ENCODE measurements around the gene ZFP1.
"Not testable (repeated sequence)": the region's sequence is repeated elsewhere in the genome, so short reads cannot be mapped to it uniquely, and the experiment has no call there.

The ZFP1 gene

GRCh38 chr16:75205438-75205837, 57.1 kb downstream of the ZFP1 start:
- not testable (repeated sequence) for DNase-seq

GRCh38 chr16:75205961-75206748, 57.8 kb downstream of the ZFP1 start:
- DNase-seq, result not testable (repeated sequence)

- no peak for DNase-seq
These were observed 58.6 kb downstream of the ZFP1 start, which contains the start of gene CTRB2 for GRCh38 chr16:75206749-75207451. Gene CTRB2 (minus strand): TSS chr16:75207161. CDS start chr16:75207141, 20 bp downstream.

GRCh38 chr16:75207831-75208230, 59.5 kb downstream of the ZFP1 start:
- no peak for DNase-seq

- no peak for DNase-seq
These were observed 60.0 kb downstream of the ZFP1 start for GRCh38 chr16:75208242-75208825.

GRCh38 chr16:75208861-75209505, 60.7 kb downstream of the ZFP1 start:
- no peak for DNase-seq

- not testable (repeated sequence) for DNase-seq
These were observed 61.2 kb downstream of the ZFP1 start for GRCh38 chr16:75209514-75209913.

GRCh38 chr16:75209944-75210343, 61.6 kb downstream of the ZFP1 start:
- no peak for DNase-seq

GRCh38 chr16:75211286-75211685, 63.0 kb downstream of the ZFP1 start:
- not testable (repeated sequence) for DNase-seq

GRCh38 chr16:75216127-75216526, 67.8 kb downstream of the ZFP1 start:
- no peak for DNase-seq

- no peak for DNase-seq
These were observed 68.3 kb downstream of the ZFP1 start for GRCh38 chr16:75216576-75216975.

GRCh38 chr16:75217389-75217851, 69.1 kb downstream of the ZFP1 start:
- no peak for DNase-seq

GRCh38 chr16:75218256-75219076, 70.1 kb downstream of the ZFP1 start, which contains the start of gene CTRB1:
Gene CTRB1 (plus strand): TSS chr16:75218988. CDS start chr16:75219008, 20 bp downstream.
- no peak for DNase-seq

GRCh38 chr16:75219088-75219487, 70.8 kb downstream of the ZFP1 start:
- no peak for DNase-seq

GRCh38 chr16:75219838-75220237, 71.5 kb downstream of the ZFP1 start:
- no peak for DNase-seq
